ENCODE data around the gene FOXP1.

DNA sequence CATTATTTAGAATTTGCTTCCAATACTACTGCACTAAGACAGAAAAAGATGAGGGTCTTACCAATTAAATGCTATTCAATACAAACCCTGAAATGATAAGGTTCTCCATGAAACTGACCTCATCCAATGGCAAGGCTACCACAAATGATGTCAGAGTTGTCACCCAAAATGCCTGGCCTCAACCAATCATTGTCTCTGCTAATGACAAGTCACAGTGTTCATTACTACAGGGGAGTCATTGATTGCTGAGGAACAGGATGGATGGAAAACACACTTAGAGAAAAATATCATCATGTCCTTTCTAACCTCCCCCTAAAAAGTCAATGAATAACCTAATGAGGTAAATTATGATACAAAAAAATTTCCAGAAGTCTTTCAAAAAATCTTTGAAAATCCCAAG is 91.0 kb downstream of the FOXP1 start:
- TF ChIP-seq, protein P1, sequence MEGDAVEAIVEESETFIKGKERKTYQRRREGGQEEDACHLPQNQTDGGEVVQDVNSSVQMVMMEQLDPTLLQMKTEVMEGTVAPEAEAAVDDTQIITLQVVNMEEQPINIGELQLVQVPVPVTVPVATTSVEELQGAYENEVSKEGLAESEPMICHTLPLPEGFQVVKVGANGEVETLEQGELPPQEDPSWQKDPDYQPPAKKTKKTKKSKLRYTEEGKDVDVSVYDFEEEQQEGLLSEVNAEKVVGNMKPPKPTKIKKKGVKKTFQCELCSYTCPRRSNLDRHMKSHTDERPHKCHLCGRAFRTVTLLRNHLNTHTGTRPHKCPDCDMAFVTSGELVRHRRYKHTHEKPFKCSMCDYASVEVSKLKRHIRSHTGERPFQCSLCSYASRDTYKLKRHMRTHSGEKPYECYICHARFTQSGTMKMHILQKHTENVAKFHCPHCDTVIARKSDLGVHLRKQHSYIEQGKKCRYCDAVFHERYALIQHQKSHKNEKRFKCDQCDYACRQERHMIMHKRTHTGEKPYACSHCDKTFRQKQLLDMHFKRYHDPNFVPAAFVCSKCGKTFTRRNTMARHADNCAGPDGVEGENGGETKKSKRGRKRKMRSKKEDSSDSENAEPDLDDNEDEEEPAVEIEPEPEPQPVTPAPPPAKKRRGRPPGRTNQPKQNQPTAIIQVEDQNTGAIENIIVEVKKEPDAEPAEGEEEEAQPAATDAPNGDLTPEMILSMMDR (IDR thresholded peaks at IDR 0.05; ENCODE audit: insufficient read depth, low read length, poor library complexity, severe bottlenecking), result no peak
- TF ChIP-seq EZH2phosphoT487 (conservative IDR thresholded peaks at IDR 0.05; ENCODE audit: low read length), result no peak

All from SU-DHL-6 (cell line).